ENCODE measurements around the gene MARCHF9.
"Not testable (repeated sequence)": the region's sequence is repeated elsewhere in the genome, so short reads cannot be mapped to it uniquely, and the experiment has no call there.

The MARCHF9 gene

GRCh38 chr12:57772429-57773322 lies 17.8 kb downstream of the MARCHF9 start, which contains the start of gene EEF1AKMT3:
TSS of gene EEF1AKMT3 (plus strand) at chr12:57772614. CDS start at chr12:57772725, 111 bp downstream.
- DNase-seq: peak; percentile 42

- not testable (repeated sequence) for DNase-seq
These were observed 19.7 kb downstream of the MARCHF9 start for GRCh38 chr12:57774634-57775033.

GRCh38 chr12:57775044-57775443 lies 20.1 kb downstream of the MARCHF9 start:
- no peak for DNase-seq

GRCh38 chr12:57775563-57776246 lies 20.8 kb downstream of the MARCHF9 start:
- DNase-seq: no peak

- DNase-seq: no peak
These were observed 21.3 kb downstream of the MARCHF9 start for GRCh38 chr12:57776247-57776587.

GRCh38 chr12:57777367-57777766 lies 22.5 kb downstream of the MARCHF9 start:
- no peak for DNase-seq

- DNase-seq: no peak
These were observed 23.0 kb downstream of the MARCHF9 start for GRCh38 chr12:57777911-57778310.

GRCh38 chr12:57779736-57780135 lies 24.8 kb downstream of the MARCHF9 start:
- no peak for DNase-seq

- DNase-seq: no peak
These were observed 25.5 kb downstream of the MARCHF9 start for GRCh38 chr12:57780284-57780897.

GRCh38 chr12:57781244-57781643 lies 26.3 kb downstream of the MARCHF9 start:
- no peak for DNase-seq

- DNase-seq: no peak
These were observed 26.9 kb downstream of the MARCHF9 start for GRCh38 chr12:57781801-57782200.

- DNase-seq: no peak
These were observed 27.3 kb downstream of the MARCHF9 start for GRCh38 chr12:57782243-57782607.

- DNase-seq: peak; percentile 93
These were observed 27.9 kb downstream of the MARCHF9 start, which contains the start of gene TSFM for GRCh38 chr12:57782608-57783465. TSS of gene TSFM (plus strand) at chr12:57782787. CDS start at chr12:57782802, 15 bp downstream.

- DNase-seq: no peak
These were observed 28.5 kb downstream of the MARCHF9 start for GRCh38 chr12:57783466-57783801.

- DNase-seq: no peak
These were observed 29.0 kb downstream of the MARCHF9 start for GRCh38 chr12:57783861-57784260.

GRCh38 chr12:57793920-57794319 lies 39.0 kb downstream of the MARCHF9 start:
- DNase-seq: peak; percentile 83

- no peak for DNase-seq
These were observed 40.5 kb downstream of the MARCHF9 start for GRCh38 chr12:57795354-57795753.

- no peak for DNase-seq
These were observed 42.1 kb downstream of the MARCHF9 start for GRCh38 chr12:57796996-57797395.

- no peak for DNase-seq
These were observed 43.0 kb downstream of the MARCHF9 start for GRCh38 chr12:57797933-57798332.

GRCh38 chr12:57800965-57801364 lies 46.1 kb downstream of the MARCHF9 start:
- DNase-seq: no peak

- DNase-seq: no peak
These were observed 47.7 kb downstream of the MARCHF9 start for GRCh38 chr12:57802607-57803006.

GRCh38 chr12:57803319-57803893 lies 48.5 kb downstream of the MARCHF9 start:
- DNase-seq: peak; percentile 38

Measured in fibroblast of skin of right quadriceps (primary cell).